Kidney (tissue), 14 donors: Measurements from ENCODE around the gene C3orf85. TPM values are rescaled to one million over a fixed set of nuclear protein-coding genes. Genes with fewer than 3 reads are reported as not detected.

ENCODE experiments used
- DNase-seq, 5 donors: peaks; one replicate each; pipeline ENCODE4 v3.0.0-alpha.2; 2013 to 2020
- FAIRE-seq: peaks from 2 replicates; lab custom pipeline; 2012; peaks lifted over from hg19 to GRCh38; lab: Jason Lieb, UNC
- H3K27ac ChIP-seq, 2 donors: one replicate each; pipeline ENCODE4 v1.7.0; 2013; ENCODE audit warnings: low read depth in 2 of 2, low read length in 2 of 2, inconsistent platforms in 1 of 2
- H3K27me3 ChIP-seq: one replicate; pipeline ENCODE4 v1.7.1; 2013; ENCODE audit warnings: low read length, inconsistent platforms; ENCODE audit not compliant: control insufficient read depth, insufficient read depth
- H3K36me3 ChIP-seq, 3 donors: one replicate each; pipeline versions ENCODE4 v1.7.0 to v1.7.1; 2013; ENCODE audit warnings: low read length in 3 of 3, control low read depth in 1 of 3, inconsistent platforms in 1 of 3; ENCODE audit not compliant: insufficient read depth in 3 of 3, control insufficient read depth in 2 of 3
- H3K4me1 ChIP-seq, 3 donors: one replicate each; pipeline versions ENCODE4 v1.7.0 to v1.7.1; 2013; ENCODE audit warnings: low read length in 3 of 3, inconsistent platforms in 1 of 3, low read depth in 1 of 3; ENCODE audit not compliant: control insufficient read depth in 2 of 3, insufficient read depth in 2 of 3
- H3K4me3 ChIP-seq, 3 donors: one replicate each; pipeline versions ENCODE4 v1.7.0 to v1.8.1; 2013; ENCODE audit warnings: low read length in 3 of 3, control low read depth in 1 of 3, inconsistent platforms in 1 of 3
- H3K9ac ChIP-seq, 3 donors: one replicate each; pipeline versions ENCODE4 v1.7.0 to v1.7.1; 2013; ENCODE audit warnings: low read length in 3 of 3, control low read depth in 1 of 3, inconsistent platforms in 1 of 3
- H3K9me3 ChIP-seq, 3 donors: one replicate each; pipeline versions ENCODE4 v1.7.0 to v1.7.1; 2013; ENCODE audit warnings: low read length in 3 of 3, control low read depth in 1 of 3, inconsistent platforms in 1 of 3; ENCODE audit not compliant: control insufficient read depth in 2 of 3, insufficient read depth in 1 of 3
- CTCF ChIP-seq: IDR thresholded peaks from 3 replicates; pipeline ENCODE4 v1.5.1; 2012; ENCODE audit warnings: mild to moderate bottlenecking, moderate library complexity, borderline replicate concordance; ENCODE audit not compliant: insufficient read depth; ENCODE audit errors: extremely low read depth
- intact Hi-C: fragments of 100-400 bp; cut with DNase I; formaldehyde crosslinking; loops from one replicate; pipeline ENCODE4 v1.11.1; 2022
- polyA plus RNA-seq: library from polyadenylated mRNA; stranded (reverse); fragments of 350-450 nt; fragmentation: Illumina TruSeq; extraction: RNeasy Lipid Tissue Mini Kit (QIAGEN cat#74804); gene quantifications from one replicate; pipeline ENCODE4 v1.2.3, GENCODE V29; 2014; ENCODE audit warnings: low read depth, low replicate concordance; ENCODE audit not compliant: insufficient read depth
- total RNA-seq: library from RNA; stranded (reverse); fragmentation: NEBNext Ultra II Directional; extraction: Animal tissue kit (Norgen Biotek cat#: 25700); gene quantifications from one replicate; pipeline ENCODE4 v1.2.1, GENCODE V29; 2021
- donor health status: control.
- donor health status: control.
- donor health status: control.
- donor health status: control.
- donor health status: control.
- donor health status: DM: yes; HTN: yes; CAD: no.
- donor health status: Normal renal cell carcinoma (clear cell type).

The C3orf85 gene
- total and polyA plus RNA-seq, 2 donors from 2014 or later = 40.4 TPM; not detected in 1

DNA sequence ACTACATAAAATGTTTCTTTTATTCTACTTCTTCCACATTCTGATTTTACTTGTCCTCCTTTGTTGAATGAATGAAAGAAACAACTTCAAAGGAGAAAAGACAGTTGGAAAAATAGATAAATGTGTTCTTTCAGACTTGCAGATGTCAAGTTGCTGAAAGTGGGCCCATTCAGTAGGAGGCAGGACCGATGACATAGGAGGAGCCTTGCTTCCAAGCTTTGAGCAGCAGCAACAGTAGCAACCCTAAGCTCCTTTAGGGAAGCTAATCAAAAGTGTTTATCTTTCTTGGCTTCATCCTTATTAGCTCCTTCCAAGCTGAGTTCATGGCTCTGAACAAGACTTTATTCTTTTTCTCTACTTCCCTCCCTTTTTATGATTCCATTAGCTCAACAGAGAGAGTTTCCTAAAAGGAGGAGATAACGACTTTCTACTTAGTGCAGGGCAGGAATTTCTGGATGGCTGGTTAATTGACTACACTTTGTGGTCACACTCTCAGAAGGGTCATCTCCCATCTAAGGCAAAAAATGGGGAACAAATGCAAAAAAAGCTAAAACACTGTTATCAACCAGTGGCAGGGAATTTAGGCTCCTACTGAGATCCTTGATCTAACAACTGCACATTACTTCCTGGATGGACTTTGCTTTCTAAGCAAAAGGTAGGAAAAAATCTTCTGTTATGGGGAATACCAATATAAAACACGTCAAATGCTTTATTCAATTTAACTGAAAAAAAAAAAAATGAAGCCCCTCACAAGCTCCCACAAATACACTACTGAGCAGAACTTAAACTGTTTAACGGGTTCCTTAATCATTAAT lies 23.4 kb upstream of the C3orf85 start:
- Histone ChIP-seq H3K4me1 (no peaks in the 10 kb centered on the region), H3K4me3 (no peak overlapping the region), H3K27me3 (no peaks in the 10 kb centered on the region), H3K9me3 (no peaks in the 10 kb centered on the region), H3K36me3 (no peaks in the 10 kb centered on the region), H3K27ac (no peak overlapping the region), H3K9ac (no peak overlapping the region)
- DNase-seq (no peak), FAIRE-seq (no peak)
- intact Hi-C loops = no loop called here
- no peak for TF ChIP-seq CTCF

DNA sequence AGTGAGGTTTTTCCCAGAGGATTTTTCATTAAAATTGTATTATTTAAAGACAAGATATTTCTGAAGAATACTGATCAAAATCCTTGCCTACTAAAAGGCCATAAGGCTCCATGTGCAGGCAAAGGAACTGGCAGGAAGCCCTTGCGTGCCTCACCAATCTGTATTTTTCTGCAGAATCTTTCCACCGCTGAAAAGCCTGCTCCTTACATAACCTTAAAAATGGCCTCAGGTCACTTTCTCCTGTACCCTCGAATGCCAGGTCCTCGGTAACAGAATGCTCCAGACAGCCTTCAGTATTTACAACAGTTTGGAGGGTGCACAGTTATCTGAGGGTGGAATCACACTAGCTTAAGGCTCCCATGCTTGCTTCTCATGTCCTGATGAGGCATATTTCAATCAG lies 21.8 kb upstream of the C3orf85 start:
- Histone ChIP-seq H3K9ac (no peak overlapping the region), H3K9me3 (no peaks in the 10 kb centered on the region), H3K27ac (no peak overlapping the region), H3K36me3 (no peaks in the 10 kb centered on the region), H3K4me3 (no peak overlapping the region), H3K4me1 (no peaks in the 10 kb centered on the region), H3K27me3 (no peaks in the 10 kb centered on the region)
- TF ChIP-seq CTCF = no peak
- DNase-seq (no peak), FAIRE-seq (no peak)
- intact Hi-C loops = no loop called here

GRCh38 chr3:109115451-109115850 lies 21.1 kb upstream of the C3orf85 start:
- FAIRE-seq (no peak), DNase-seq (no peak)
- no peak overlapping the region for H3K27ac ChIP-seq
- intact Hi-C loops = no loop called here
- no peaks in the 10 kb centered on the region for H3K9me3 ChIP-seq
- no peaks in the 10 kb centered on the region for H3K36me3 ChIP-seq
- no peaks in the 10 kb centered on the region for H3K27me3 ChIP-seq
- no peak overlapping the region for H3K9ac ChIP-seq
- H3K4me3 ChIP-seq = no peak overlapping the region
- TF ChIP-seq CTCF = no peak
- no peaks in the 10 kb centered on the region for H3K4me1 ChIP-seq

GRCh38 chr3:109116031-109116430 lies 20.5 kb upstream of the C3orf85 start:
- DNase-seq (no peak), FAIRE-seq (no peak)
- Histone ChIP-seq H3K9ac (no peak overlapping the region), H3K4me1 (no peaks in the 10 kb centered on the region), H3K9me3 (no peaks in the 10 kb centered on the region), H3K36me3 (no peaks in the 10 kb centered on the region), H3K27me3 (no peaks in the 10 kb centered on the region), H3K4me3 (no peak overlapping the region), H3K27ac (no peak overlapping the region)
- intact Hi-C loops = no loop called here
- no peak for TF ChIP-seq CTCF
